ENCODE results near the gene AP1B1.

Gene AP1B1

DNA sequence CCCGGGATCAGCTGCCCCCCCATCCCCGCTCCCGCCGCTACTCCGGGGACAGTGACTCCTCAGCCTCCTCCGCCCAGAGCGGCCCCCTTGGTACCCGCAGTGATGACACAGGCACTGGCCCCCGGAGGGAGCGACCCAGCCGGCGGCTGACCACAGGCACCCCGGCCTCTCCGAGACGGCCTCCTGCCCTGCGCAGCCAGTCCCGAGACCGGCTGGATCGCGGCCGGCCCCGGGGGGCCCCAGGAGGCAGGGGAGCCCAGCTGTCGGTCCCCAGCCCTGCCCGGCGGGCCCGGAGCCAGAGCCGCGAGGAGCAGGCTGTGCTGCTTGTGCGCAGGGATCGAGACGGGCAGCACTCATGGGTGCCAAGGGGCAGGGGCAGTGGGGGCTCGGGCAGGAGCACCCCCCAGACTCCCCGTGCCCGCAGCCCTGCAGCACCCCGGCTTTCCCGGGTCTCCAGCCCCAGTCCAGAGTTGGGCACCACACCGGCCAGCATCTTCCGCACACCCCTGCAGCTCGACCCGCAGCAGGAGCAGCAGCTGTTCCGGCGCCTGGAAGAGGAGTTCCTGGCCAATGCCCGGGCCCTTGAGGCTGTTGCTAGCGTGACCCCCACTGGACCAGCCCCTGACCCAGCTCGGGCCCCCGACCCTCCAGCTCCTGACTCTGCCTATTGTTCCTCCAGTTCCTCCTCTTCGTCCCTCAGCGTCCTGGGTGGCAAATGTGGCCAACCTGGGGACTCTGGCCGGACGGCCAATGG is 76.7 kb downstream of the AP1B1 start:
- DNase-seq = no peak

DNA sequence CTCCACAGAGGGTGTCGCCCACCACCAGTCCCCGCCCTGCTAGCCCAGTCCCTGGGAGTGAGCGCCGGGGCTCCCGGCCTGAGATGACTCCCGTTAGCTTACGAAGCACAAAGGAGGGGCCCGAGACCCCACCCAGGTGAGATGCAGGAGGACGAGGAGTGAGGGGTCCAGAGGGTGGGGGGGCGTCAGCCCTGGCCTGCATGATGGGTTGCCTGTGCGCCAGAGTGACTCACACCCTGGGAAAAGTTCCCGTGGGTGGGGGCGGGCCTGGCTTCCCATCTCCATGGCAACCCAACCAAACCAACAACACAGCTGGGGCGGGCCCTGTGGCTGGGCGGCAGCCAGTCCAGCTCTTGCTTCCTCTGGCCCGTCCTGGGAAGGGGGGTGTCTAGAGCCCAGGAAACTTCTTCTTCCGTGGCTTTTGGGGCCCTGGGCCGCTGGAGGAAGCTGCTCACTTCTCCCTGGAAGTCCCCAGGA is 77.5 kb downstream of the AP1B1 start:
- no peak for DNase-seq

DNA sequence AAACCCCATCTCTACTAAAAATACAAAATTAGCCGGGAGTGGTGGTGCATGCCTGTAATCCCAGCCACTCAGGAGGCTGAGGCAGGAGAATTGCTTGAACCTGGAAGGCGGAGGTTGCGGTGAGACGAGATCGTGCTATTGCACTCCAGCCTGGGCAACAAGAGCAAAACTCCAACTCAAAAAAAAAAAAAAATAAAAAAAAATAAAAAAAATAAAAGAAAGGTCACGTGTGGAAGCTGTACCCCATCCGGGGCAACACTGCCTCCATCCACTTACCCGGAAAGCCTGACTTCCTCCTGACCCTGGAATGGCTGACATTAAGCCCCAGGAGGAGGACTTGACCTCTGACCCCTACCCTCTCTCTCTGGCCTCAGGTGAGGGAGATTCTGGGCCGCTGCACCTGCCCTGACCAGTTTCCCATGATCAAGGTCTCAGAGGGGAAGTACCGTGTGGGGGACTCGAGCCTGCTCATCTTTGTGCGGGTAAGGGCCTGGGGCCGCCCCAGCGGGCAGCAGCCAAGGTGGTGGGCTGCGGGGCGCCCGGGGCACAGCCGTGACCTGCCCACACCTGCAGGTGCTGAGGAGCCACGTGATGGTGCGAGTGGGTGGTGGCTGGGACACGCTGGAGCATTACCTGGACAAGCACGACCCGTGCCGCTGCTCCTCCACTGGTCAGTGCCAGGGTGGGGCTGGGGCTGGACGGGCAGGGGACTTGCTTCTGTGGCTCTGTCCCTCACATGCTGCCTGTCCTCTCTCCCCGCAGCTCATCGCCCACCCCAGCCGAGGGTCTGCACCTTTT is 78.1 kb downstream of the AP1B1 start:
- no peak for DNase-seq

- no peak for DNase-seq
Observed at GRCh38 chr22:29309332-29310064, 78.9 kb downstream of the AP1B1 start.

DNA sequence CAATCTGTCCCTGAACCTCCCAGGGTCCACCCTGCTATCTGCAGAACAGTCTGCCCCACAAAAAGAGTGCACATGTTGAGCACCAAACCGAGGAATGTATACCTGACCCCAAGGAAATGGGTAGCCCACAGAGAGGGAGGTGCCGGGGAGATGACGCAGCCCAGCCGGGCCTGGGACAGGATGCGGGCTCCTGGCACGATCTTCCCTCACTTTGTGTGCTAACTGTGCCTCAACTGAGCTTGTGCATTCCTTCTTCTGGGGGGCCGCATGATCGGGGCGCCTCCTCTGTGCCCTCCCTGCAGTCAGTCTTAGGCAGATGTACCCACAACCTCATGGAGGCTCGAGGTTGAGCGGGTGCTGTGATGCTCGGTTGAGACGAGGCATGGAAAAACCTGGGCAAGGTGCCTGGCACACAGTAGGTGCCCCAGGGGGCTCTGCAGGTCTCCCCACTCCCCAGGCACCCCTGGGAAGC is 79.5 kb downstream of the AP1B1 start:
- DNase-seq = no peak

GRCh38 chr22:29308148-29308790 is 80.1 kb downstream of the AP1B1 start:
- DNase-seq = no peak

- no peak for DNase-seq
Observed at GRCh38 chr22:29307596-29308147, 80.7 kb downstream of the AP1B1 start.

DNA sequence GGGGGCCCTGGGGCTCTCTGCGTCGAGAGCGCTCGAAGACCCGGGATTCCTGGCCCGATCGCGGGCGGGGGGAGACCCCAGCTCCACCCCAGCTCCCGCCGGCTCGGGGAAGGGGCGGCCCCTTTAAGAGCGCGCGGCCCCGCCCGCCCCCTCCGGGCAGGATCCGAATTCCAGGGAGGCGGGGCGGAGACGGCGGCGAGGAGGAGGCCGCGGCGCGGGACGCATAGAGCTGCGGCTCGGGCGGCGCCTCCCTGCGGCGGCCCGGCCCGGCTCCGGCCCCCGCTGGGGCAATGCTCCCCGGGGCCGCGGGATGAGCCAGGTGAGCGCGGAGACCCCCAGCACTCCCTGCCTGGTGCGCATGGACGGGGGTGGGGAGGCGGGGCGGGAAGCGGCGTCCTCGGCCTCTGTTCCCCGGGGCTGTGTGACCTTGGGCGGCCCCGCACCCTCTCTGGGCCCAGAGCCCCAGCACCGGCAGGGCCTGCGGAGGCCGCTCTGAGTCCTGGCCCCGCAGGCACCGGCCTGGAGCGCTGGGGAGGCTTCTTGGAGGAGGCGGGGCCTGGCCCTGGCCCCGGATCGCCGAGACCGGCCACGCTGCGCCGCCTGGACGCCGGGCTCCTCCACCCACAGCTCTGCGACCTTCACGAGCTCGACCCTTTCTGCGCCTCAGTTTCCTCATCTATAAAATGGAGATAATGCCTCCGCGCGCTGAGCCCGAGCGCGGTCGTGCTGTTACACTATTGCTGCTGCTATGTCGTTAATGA is 81.4 kb downstream of the AP1B1 start:
- peak; percentile 54 for DNase-seq

- DNase-seq = peak; percentile 46
Observed at GRCh38 chr22:29306175-29306834, 82.1 kb downstream of the AP1B1 start, which contains the start of gene GAS2L1. GAS2L1 (plus strand) TSS chr22:29306650; CDS start chr22:29308106, 1,456 bp downstream.

- DNase-seq = no peak
Observed at GRCh38 chr22:29305836-29306174, 82.6 kb downstream of the AP1B1 start.

GRCh38 chr22:29302681-29303465 is 85.5 kb downstream of the AP1B1 start:
- no peak for DNase-seq

GRCh38 chr22:29302402-29302680 is 86.0 kb downstream of the AP1B1 start:
- no peak for DNase-seq

DNA sequence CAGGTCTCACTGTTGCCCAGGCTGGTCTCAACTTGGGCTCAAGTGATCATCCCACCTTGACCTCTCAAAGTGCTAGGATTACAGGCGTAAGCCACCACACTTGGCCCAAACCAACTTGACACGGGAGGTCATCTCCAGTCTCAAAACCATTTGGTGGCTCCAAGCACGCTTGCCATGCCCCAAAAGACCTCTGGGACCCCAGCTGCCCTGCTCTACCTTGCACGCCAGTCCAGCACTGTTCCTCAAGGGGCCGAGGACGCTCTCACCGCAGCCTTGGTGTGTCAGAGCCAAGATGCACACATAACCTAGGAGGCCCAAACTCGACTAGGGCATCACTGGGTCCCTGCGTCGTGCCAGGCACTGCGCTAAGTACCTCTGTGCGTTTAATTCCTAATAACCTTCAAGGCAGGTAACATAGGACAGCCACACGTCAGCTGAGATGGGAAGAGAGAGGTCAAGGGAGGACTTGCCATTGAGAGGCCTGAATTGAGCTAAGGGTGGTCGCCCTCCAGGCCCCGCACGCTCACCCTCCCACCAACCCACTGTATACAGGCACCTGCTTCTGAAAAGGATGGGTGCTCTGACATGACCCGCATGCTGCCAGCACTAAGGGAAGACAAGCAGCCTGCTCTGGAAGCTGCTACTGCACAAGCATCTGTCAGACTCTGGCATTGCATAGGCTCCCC is 86.5 kb downstream of the AP1B1 start:
- DNase-seq = no peak

DNA sequence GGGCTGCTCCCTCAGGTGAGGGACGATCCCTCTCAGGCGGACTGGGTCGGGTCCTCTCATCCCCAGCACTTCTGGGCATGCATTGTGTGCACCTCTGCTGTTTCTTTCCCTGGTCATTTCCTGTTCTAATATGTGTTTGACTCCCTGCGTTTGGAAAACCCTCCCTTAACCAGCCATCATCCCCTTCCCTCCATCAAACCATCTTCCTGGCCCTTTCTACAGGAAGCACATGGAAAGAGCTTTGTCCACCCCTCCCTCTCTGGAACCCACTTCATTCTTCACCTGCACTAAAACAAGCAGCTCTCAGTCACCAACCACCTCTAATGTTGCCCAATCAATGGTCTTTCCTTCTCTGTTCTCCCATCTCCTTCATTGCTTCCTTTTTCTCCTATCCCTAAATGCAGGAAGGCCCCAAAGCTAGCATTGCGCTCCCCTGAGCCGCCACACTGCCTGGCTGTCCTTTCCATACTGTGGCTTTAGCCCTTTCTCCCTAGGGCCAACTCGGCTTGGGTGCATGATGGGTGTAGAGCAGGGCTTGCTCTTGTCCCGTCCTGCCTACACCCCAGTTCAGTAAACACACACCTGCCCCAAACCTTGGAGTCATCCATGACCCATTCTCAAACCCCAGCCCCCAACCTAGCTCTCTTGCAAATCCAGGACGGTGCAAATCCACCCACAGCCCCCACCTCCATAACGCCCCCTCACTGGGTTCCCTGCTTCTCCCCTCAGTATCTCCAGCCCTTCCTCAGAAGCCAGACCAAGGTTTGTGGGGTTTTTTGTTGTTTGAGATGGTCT is 87.4 kb downstream of the AP1B1 start:
- DNase-seq = no peak

GRCh38 chr22:29300467-29300806 is 87.9 kb downstream of the AP1B1 start:
- DNase-seq = no peak

DNA sequence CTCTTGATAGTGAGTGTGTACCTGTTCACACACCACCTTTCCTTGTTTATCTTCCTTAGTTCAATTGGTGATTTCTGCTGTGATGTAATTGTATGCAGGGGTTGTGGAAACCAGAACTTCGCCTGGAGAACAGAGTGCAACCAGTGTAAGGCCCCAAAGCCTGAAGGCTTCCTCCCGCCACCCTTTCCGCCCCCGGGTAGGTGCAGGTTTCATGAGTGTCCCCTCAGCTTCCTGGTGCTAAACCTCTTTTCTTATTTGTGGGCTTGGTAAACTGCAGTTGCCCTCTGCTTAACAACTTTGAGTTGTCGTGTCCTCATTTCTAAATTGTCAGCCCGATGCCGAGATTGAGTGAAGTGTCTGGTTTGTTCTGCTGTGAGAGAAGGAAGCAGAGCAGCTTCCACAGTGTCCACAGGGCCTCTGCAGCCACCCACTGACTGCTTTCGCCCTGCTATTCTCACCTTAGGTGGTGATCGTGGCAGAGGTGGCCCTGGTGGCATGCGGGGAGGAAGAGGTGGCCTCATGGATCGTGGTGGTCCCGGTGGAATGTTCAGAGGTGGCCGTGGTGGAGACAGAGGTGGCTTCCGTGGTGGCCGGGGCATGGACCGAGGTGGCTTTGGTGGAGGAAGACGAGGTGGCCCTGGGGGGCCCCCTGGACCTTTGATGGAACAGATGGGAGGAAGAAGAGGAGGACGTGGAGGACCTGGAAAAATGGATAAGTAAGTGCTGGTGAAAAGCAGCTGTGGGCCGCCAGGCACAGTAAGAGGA is 89.1 kb downstream of the AP1B1 start:
- no peak for DNase-seq

DNA sequence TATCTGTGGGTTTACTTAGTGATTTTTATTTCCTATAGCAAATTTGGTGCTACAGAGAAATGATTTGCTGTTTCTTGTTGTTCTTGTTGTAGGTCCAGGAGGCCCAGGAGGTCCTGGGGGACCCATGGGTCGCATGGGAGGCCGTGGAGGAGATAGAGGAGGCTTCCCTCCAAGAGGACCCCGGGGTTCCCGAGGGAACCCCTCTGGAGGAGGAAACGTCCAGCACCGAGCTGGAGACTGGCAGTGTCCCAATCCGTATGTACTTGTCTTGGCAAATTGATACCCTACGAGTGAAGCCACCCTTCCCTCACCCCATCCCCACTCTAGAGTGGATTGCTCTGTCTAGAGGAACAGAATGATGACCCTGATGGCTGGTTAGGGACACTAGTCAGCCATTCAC is 89.7 kb downstream of the AP1B1 start:
- no peak for DNase-seq

- no peak for DNase-seq
Observed at GRCh38 chr22:29292379-29292778, 96.0 kb downstream of the AP1B1 start.

All from NCI-H510A (cell line).